GM21576 (cell line): ENCODE results near the gene MRPL50.
"Not testable (repeated sequence)": the region's sequence is repeated elsewhere in the genome, so short reads cannot be mapped to it uniquely, and the experiment has no call there.

ENCODE experiments used
- ATAC-seq: cut with Tn5 transposase; IDR thresholded peaks from one replicate; pipeline ENCODE4 v1.9.1; 2021; ENCODE audit warnings: mild to moderate bottlenecking, moderate library complexity; ENCODE audit not compliant: unreplicated experiment

The MRPL50 gene

GRCh38 chr9:101418518-101419430, 20.4 kb upstream of the MRPL50 start:
- ATAC-seq, result no peak

- no peak for ATAC-seq
Measured at GRCh38 chr9:101417977-101418376, 19.6 kb upstream of the MRPL50 start.

- no peak for ATAC-seq
Measured at GRCh38 chr9:101417389-101417788, 19.0 kb upstream of the MRPL50 start.

- ATAC-seq, result no peak
Measured at GRCh38 chr9:101415578-101415977, 17.2 kb upstream of the MRPL50 start.

- ATAC-seq, result no peak
Measured at GRCh38 chr9:101414839-101415238, 16.4 kb upstream of the MRPL50 start.

- no peak for ATAC-seq
Measured at GRCh38 chr9:101409079-101409477, 10.7 kb upstream of the MRPL50 start.

GRCh38 chr9:101408374-101409078, 10.1 kb upstream of the MRPL50 start:
- ATAC-seq, result no peak

- ATAC-seq, result no peak
Measured at GRCh38 chr9:101403516-101404285, 5.3 kb upstream of the MRPL50 start.

GRCh38 chr9:101400120-101400519, 1.7 kb upstream of the MRPL50 start:
- ATAC-seq, result no peak

- no peak for ATAC-seq
Measured at GRCh38 chr9:101399643-101399970, 1.2 kb upstream of the MRPL50 start.

- no peak for ATAC-seq
Measured at GRCh38 chr9:101398930-101399642, 668 bp upstream of the MRPL50 start.

GRCh38 chr9:101397746-101398067, 711 bp downstream of the MRPL50 start:
- ATAC-seq, result no peak

- no peak for ATAC-seq
Measured at GRCh38 chr9:101394687-101395086, 3.7 kb downstream of the MRPL50 start.

GRCh38 chr9:101393135-101393534, 5.3 kb downstream of the MRPL50 start:
- ATAC-seq, result no peak

- ATAC-seq, result no peak
Measured at GRCh38 chr9:101388507-101388993, 9.9 kb downstream of the MRPL50 start.

GRCh38 chr9:101387871-101388506, 10.4 kb downstream of the MRPL50 start:
- no peak for ATAC-seq

GRCh38 chr9:101384873-101385536, 13.4 kb downstream of the MRPL50 start, which contains the start of gene BAAT:
Gene BAAT (minus strand): TSS chr9:101385006. CDS start chr9:101371404, 13,602 bp downstream.
- not testable (repeated sequence) for ATAC-seq

GRCh38 chr9:101383361-101383760, 15.1 kb downstream of the MRPL50 start:
- no peak for ATAC-seq

- no peak for ATAC-seq
Measured at GRCh38 chr9:101381833-101382342, 16.5 kb downstream of the MRPL50 start.
